HG03354 (cell line): Measurements from ENCODE around the gene STARD10.
A peak's percentile ranks its signal among the peaks of the same experiment; 100 is the strongest.
"Not testable (repeated sequence)": the region's sequence is repeated elsewhere in the genome, so short reads cannot be mapped to it uniquely, and the experiment has no call there.

ENCODE experiments used
- ATAC-seq: cut with Tn5 transposase; IDR thresholded peaks from one replicate; pipeline ENCODE4 v1.9.1; 2021; ENCODE audit warnings: mild to moderate bottlenecking; ENCODE audit not compliant: unreplicated experiment, poor library complexity, severe bottlenecking

Gene STARD10, protein sequence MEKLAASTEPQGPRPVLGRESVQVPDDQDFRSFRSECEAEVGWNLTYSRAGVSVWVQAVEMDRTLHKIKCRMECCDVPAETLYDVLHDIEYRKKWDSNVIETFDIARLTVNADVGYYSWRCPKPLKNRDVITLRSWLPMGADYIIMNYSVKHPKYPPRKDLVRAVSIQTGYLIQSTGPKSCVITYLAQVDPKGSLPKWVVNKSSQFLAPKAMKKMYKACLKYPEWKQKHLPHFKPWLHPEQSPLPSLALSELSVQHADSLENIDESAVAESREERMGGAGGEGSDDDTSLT

GRCh38 chr11:72793425-72794367 is at the start of gene STARD10:
Gene STARD10 (minus strand): TSS chr11:72794047. CDS start chr11:72781181, 12,866 bp downstream.
- peak; percentile 94 for ATAC-seq

DNA sequence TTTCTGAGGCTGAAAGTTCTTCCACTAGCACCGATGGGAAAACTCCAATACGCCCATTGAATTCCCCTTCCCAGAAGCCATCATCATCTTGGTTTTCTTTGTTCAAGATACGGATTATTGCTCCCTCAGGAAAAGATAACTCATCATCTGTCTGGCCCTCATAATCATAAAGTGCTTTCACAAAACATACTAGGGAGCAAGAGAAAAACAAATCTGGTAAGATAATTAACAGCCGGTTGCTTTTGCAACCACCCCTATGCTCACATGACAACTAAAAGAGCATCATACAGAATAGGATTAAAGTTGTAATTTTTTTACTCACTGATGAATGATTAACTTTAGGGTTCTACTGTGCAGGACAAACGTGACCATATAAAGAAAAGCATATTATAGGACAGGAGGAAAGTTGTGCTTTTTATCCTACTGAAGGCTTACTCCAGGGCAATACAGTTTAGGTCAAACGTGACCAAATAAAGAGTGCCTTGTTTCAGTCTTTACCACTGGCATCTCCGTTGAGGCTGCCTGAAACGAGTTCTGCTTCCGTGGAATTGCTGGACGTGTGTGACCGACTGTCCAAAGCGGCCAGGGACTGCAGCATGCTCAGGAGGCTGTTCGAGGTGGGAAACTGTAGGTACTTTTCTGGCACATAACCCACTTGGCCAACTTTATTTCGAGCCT is 48.9 kb upstream of the STARD10 start:
- ATAC-seq: no peak

DNA sequence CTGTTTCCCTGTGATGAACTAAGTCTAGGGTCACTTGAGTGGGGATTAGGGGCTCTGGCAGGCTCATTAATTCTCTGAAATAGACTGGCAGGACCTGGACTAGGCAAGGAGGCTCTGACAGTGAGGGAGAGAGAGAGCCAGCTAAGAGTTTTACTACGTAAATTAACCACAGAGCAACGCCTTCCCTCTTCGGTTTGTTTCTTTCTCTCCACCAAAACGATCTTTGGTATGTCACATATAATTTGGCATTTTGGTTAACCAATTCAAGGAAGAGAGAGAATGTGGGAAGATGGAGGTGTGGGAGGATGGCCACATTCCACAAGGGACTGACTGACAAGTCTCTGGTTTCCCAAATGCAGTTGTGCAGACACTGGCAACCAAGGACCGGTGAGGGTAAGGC is 48.3 kb upstream of the STARD10 start:
- ATAC-seq: no peak

GRCh38 chr11:72841397-72841796 is 47.5 kb upstream of the STARD10 start:
- no peak for ATAC-seq

GRCh38 chr11:72840780-72841179 is 46.9 kb upstream of the STARD10 start:
- no peak for ATAC-seq

GRCh38 chr11:72838691-72839305 is 45.0 kb upstream of the STARD10 start:
- no peak for ATAC-seq

GRCh38 chr11:72836111-72836510 is 42.3 kb upstream of the STARD10 start:
- ATAC-seq: no peak

GRCh38 chr11:72834905-72835304 is 41.1 kb upstream of the STARD10 start:
- ATAC-seq: no peak

DNA sequence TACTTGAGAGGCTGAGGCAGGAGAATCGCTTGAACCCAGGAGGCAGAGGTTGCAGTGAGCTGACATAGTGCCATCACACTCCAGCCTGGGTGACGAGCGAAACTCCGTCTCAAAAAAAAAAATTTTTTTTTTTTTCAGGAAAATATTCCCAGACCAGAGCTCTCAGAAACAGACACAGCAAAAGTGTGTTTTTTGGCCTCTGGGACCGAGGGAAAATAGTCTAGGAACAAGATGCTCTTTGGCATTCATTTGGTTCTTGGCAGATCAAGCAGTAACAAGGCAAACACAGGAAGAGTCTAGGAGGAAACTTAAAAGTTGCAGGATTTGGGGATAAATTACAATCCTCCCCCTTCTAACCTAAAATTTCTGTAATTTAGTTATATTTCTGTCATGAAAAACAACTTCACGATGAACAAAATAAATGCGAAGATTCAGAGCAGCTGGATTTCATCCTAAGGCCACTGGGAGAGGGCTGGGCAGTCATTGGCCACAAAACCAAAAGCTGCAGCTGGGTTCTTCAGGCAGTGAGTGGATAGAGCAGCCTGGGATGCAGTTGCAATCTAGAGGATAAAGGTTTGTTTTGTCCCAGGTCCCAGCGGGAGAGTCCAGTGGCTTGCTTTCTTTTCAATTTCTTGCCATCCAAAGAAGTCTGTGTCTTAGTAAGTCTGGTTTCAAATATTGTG is 40.1 kb upstream of the STARD10 start:
- no peak for ATAC-seq

DNA sequence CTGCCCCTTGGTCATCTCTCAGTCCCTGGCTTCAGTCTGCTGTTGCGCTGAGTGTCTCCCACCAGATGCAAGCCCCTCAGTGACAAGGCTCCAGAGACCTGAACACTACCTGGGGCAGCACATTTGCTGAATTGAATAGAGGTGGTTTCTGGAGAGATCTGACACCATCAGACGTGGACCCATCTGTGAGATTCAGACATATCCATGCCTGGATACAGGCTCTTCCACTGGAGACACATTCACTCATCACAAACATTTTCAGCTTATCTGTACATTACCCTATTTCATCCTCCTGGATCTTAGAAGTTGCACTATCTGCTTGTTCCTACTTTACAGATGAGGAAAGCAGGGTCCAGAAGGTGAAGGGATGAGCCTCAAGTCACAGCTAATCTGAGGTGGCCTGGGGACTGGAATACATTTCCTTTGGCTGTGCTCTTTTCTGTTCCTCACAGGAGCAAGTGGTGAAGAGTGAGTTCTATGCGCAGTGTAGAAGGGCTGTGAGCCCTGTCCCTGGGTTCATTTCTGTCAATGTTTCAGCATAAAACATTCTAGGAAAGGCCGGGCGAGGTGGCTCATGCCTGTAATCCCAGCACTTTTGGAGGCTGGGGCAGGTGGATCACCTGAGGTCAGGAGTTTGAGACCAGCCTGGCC is 39.4 kb upstream of the STARD10 start:
- ATAC-seq: no peak

DNA sequence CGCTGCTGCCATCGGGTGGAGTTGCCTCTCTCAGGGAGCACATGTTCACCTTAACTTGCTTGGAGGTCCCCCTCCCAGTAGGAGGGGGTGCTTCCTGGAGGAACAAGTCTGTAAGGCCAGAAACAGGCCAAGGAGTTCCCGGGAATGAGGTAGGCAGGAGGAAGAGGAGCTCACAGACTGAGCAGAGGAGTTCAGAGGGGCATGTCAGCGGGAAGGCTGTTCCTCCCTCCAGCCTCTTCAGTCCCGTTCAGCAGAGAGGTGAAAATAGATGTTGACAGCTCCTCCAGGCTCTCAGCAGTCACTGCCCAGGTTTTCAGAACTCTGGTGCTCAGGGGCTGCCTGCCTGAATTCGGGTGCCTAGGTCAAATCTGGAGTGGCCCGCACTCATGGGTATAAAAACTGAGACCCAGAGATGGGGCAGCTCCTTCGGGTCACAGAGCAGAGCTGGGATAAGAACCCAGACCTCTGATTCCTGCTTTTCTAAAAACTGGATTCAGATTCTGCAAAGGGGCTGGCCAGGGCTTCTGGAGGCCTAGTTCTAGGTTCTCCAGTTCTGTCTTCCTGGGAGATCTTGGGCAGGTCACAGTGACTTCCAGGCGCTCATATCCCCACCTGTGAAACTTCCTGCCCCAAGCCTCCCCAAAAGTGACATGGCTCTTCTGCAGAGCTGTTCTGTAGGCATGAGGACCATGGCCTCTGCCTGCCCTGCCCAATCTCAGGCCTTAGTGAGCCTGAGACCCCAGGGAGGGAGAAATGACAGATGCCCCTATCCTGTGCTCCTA is 38.6 kb upstream of the STARD10 start:
- no peak for ATAC-seq

DNA sequence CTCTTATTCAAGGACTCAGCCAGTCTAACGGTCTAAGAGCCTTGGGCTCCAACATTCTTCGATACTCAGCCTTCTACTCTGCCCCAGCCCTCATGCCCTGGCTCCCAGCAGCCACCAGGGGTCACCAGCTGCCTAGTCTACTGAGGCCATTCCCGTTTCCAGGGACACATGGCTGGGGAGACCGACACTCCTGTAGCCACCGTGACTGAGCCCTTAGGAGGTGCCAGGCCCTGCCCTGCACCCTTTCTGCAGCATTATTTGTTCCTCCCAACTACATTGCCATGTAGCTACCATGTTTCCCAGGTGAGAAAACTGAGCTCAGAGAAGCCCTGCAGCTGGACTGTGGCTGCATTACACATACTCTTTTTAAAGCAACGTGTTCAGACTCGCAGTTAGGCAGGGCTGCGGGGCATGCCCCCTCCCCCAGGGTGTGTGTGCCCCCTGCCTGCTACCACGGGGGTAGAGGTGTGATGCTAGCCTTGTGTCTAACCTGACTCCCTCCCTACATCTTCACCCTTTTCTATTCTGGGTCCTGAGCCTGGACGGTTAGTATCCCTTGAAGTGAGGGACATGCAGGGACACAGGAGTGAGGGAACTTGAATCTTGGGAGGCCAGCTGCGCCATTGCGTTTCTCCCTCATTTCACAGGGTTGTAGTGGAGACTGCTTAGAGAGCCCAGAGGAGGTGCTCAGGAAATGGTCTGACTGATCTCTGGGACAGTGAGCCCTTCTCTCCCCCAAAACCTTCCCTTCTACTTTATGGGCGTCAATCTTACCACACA is 37.9 kb upstream of the STARD10 start:
- peak; percentile 54 for ATAC-seq

DNA sequence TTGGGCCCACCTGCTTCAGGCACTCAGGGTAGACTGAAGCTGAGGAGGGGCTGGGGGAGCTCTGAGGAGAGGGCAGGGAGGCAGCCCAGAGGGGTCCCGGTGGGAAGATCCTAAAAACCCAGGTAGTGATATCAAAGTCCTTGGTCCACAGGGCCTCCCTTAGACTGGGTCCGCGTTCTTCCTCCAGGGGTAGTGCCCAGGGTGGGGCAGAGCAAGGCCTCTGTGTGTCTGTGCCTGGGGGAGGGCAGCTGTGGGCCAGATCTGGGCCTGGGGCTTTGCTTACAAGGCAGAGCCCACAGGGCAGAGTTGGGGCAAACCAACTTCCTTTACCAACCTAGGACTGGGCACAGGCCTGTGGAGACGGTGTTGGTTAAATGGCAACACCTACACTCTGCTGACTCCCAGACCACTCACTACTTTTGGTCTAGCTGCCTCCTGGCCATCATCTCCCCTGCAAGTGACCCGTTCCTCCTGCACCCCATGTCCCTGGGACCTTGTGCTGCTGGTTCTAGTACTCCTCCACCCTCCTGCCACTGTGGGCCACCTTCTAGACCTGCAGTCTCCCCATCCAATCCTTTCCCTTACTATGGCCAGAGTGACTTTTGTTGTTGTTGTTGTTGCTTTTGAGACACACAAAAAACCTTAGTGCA is 36.2 kb upstream of the STARD10 start:
- no peak for ATAC-seq

GRCh38 chr11:72829178-72829577 is 35.3 kb upstream of the STARD10 start:
- no peak for ATAC-seq

- ATAC-seq: no peak
Observed at GRCh38 chr11:72828692-72829101, 34.9 kb upstream of the STARD10 start.

DNA sequence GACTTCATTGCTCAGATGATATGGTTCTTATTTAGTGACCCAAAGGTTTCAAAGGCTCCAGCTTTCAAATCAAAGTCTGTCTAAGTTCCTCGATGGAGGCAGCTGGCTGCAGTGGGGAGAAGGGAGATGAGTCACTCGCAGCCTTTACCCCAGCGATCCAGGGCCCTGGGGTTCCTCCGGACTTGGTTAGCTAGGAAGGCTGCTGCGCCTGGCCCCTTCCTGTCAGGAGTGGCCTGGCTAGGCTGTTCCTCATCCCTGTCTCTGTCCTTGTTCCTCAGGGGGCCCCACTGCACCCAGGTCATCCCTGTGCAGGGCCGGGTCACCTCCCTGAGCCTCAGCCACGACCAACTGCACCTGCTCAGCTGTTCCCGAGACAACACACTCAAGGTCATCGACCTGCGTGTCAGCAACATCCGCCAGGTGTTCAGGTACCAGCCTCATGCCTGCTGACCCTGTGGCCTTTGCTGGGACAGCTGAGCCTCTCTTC is 34.3 kb upstream of the STARD10 start:
- no peak for ATAC-seq

GRCh38 chr11:72827656-72828055 is 33.8 kb upstream of the STARD10 start:
- not testable (repeated sequence) for ATAC-seq
